ENCODE results near the gene NDUFS2.

Gene NDUFS2

DNA sequence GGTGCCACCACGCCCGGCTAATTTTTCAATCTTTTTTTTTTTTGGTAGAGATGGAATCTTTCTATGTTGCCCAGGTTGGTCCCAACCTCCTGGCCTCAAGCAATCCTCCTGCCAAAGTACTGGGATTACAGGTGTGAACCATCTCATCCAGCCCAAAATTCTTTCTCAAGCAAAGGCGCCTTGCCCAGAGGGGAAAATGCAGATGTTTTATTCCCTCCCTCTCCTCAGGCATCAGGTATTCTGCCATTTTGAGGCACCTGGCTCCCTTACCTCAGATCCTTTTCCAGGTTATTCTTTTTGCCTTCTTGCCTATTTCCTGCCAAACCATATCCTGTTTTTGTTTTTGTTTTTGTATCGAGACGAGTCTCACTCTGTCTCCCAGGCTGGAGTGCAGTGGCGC is 13.8 kb upstream of the NDUFS2 start:
- DNase-seq (ENCODE audit: extremely low read depth, low read depth) = no peak
- TF ChIP-seq, protein P1, sequence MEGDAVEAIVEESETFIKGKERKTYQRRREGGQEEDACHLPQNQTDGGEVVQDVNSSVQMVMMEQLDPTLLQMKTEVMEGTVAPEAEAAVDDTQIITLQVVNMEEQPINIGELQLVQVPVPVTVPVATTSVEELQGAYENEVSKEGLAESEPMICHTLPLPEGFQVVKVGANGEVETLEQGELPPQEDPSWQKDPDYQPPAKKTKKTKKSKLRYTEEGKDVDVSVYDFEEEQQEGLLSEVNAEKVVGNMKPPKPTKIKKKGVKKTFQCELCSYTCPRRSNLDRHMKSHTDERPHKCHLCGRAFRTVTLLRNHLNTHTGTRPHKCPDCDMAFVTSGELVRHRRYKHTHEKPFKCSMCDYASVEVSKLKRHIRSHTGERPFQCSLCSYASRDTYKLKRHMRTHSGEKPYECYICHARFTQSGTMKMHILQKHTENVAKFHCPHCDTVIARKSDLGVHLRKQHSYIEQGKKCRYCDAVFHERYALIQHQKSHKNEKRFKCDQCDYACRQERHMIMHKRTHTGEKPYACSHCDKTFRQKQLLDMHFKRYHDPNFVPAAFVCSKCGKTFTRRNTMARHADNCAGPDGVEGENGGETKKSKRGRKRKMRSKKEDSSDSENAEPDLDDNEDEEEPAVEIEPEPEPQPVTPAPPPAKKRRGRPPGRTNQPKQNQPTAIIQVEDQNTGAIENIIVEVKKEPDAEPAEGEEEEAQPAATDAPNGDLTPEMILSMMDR (IDR thresholded peaks at IDR 0.05; ENCODE audit: low read depth, low read length) = no peak

DNA sequence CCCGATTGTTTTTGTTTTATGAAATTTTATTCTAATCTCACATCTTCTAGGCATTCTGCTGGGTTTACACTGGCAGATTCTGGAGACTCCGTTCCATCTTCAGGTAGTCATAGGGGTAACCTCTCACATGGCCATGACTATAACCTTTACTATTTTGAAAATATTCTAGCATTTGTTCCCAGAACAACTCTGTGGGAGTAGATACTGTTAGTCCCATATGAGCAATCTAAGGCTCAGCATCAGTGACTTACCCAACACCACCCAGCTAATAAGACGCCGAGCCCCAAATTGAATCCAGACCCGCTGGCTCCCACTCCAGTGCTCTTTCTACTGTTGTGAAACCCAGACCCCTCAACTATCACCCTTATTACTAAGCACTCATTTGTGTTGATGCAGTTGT is 13.1 kb upstream of the NDUFS2 start:
- TF ChIP-seq, protein P1 (IDR thresholded peaks at IDR 0.05; ENCODE audit: low read depth, low read length) = no peak
- DNase-seq (ENCODE audit: extremely low read depth, low read depth) = no peak

DNA sequence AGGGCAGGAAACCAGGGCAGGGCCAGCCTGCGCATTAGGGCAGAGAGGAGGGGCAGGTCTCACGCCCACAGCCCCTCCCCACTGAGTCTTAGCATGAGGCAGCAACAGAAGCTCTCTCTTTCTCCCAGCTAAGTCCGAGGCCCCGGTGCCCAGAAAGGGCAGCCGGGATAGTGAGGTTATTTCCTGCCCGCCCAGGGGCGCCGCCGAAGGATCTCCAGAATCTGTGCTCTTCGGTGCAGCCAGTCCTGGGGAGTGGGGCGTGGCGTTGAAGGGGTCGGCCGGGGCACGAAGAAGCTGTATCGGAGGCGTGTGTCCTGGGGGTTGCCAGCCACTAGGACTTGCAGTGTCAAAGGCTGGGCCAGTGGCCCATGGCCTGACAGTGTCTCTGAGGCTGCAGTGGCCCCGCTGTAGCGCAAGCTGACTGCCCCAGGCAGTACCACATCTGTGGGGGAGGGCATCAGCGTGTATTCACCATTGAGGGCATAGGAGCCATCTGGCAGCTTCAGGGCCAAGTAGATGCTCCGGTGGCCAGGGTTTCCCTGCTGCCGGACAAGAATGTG is 11.1 kb upstream of the NDUFS2 start:
- DNase-seq (ENCODE audit: extremely low read depth, low read depth) = no peak

DNA sequence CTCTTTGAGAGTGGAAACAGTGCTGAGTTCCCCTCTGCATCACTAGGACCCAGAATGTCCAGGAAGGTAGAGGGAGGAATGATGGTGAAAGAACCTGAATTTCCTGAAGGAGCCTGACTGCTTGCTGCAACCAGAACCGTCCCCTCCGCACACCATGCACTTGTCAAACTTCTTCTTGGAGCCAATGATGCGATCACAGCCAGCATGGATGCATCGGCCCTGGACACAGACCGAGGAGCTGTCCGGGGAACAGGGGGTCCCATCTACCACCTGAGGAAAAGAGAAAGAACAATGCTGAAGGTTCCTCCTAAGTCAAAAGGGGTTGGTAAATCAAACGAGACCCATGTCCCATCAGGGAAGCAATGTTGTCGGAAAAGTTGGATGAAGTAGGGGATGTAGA is 10.2 kb upstream of the NDUFS2 start:
- TF ChIP-seq, protein P1 (IDR thresholded peaks at IDR 0.05; ENCODE audit: low read depth, low read length) = no peak
- DNase-seq (ENCODE audit: extremely low read depth, low read depth) = no peak

More for the DNA sequence above, 11.1 kb upstream of the NDUFS2 start:
- TF ChIP-seq, protein P1 (IDR thresholded peaks at IDR 0.05; ENCODE audit: low read depth, low read length) = no peak

DNA sequence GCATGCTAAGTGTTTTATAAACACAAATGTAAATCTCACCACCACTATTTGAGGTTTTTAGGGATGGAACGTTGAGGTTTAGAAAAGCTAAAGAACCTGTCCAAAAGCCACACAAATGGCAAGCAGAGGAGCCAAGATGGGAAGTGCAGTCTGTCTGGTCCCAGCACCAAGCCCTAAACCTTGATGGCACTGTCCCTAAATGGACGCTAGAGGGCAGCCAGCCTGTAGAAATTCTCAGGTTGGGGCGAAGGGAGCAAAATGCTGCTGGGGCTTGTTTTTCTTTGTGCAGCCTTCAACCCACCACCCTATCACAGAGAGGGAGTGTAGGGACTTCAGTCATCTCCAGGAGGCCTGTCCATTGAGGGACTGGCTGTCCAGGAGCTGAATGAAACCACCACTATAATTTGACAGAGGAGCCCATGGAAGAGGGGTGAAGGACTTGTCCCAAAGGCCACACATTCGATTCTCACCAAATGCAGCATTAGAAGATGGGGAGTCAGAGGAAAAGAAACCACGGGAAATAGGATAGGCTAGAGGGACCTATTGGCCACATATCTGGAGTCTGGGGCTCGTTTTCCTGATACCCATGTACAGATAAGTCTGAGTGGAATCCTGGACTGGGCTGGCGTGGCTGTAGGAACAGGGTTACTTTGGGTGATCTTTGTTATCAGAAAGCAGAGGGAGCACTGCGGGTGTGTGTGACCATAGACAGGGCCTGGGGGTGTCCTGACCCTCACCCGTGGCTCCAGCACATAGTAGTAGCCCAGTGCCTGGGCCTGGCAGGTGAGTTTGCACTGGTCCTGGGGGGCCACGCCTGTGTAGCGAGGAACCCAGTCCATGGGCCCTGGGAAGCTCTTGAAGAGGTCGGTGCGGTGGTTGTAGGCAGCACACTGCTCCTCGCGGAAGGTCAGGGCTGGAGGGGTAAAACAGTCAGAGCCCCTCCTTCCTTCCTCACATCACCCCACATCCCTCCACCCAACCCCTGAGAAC is 9.4 kb upstream of the NDUFS2 start:
- TF ChIP-seq, protein P1 (IDR thresholded peaks at IDR 0.05; ENCODE audit: low read depth, low read length) = peak; percentile 95
- peak; percentile 38 for DNase-seq (ENCODE audit: extremely low read depth, low read depth)

DNA sequence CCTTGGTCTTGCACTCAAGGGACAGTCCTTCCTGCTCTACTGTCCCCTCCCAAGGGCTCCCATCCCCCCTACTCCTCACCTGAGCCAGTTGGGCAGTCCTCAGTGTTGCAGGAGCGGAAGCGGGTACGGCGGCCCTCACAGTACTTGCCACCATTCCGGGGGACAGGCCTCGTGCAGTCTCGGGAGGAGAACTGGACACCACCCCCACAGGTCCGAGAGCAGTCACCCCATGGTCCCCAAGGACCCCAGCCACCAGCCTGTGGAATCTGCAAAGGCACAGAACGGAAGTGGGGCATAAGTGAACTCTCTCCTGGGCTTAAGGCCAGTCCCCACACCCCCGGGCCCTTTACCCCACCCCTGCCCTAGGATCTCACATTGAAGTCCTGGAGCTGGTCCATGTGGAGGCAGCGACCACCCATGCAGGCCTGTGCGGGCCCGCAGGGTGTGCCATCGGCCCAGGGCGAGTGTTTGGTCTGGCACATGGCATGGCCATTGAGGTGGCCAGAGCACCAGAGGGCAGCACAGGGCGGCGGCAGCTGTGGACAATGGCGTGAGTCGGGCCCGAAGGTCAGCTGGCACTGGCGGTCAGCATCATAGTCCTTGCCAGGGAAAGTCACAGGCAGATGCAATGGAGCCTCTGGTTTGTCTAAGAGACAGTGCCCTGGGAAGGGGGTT is 8.5 kb upstream of the NDUFS2 start:
- DNase-seq (ENCODE audit: extremely low read depth, low read depth) = no peak
- TF ChIP-seq, protein P1 (IDR thresholded peaks at IDR 0.05; ENCODE audit: low read depth, low read length) = no peak

DNA sequence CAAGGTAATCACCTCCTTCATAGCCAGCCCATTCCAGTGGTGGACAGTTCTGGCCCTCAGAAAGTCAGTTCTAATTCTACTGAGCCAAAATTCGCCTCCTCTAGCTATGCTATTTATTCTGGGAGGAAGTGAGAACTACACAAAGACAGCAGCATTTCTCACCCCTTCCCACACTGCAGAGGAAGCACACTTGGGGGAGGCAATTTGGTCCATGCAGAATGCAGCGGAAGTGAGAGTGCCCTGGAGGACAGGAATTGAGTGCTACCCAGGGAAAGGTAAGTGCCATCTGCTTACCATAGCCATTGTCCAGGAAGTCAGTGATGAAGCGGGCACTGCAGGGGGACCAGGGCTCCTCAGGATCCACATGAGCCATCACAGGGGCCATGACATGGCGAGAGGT is 7.0 kb upstream of the NDUFS2 start:
- TF ChIP-seq, protein P1 (IDR thresholded peaks at IDR 0.05; ENCODE audit: low read depth, low read length) = no peak
- DNase-seq (ENCODE audit: extremely low read depth, low read depth) = no peak
